ENCODE data around the gene EML4. TPM values are rescaled to one million over a fixed set of nuclear protein-coding genes. Genes with fewer than 3 reads are reported as not detected.
A peak's percentile ranks its signal among the peaks of the same experiment; 100 is the strongest.

Gene EML4
- total and polyA plus RNA-seq, 2 of the 13 experiments (the other 11 are each of a cell fraction or from before 2014, with no cell fraction given), result 243 to 476 TPM

- peak; percentile 61; the same call in 1 of the 2 replicates for TF ChIP-seq ZNF275 (CRISPR knock-in tag; IDR thresholded peaks at IDR 0.05; ENCODE audit: borderline replicate concordance)
- no peak for TF ChIP-seq DDIT3 (CRISPR knock-in tag; IDR thresholded peaks at IDR 0.05)
- TF ChIP-seq SRSF4 (IDR thresholded peaks at IDR 0.05; ENCODE audit: low read depth, low read length, poor library complexity, severe bottlenecking), result no peak
- peak; percentile 50 for TF ChIP-seq AGO1 (IDR thresholded peaks at IDR 0.05; ENCODE audit: low read depth, low read length, poor library complexity, severe bottlenecking)
- peak; percentile 23; the same call in 1 of the 2 replicates for TF ChIP-seq ZNF841 (CRISPR knock-in tag; IDR thresholded peaks at IDR 0.05; ENCODE audit: borderline replicate concordance)
- 0 out of 2 replicates have a peak, but pooled peaks have one; percentile 56 for TF ChIP-seq ZFP37 (CRISPR knock-in tag; IDR thresholded peaks at IDR 0.05; ENCODE audit: borderline replicate concordance)
- TF ChIP-seq SAP130 (CRISPR knock-in tag; IDR thresholded peaks at IDR 0.05; ENCODE audit: low read depth), result peak; percentile 80
- no peak for TF ChIP-seq ZNF17 (CRISPR knock-in tag; IDR thresholded peaks at IDR 0.05)
- no peak for TF ChIP-seq SUZ12 (IDR thresholded peaks at IDR 0.05; ENCODE audit: low read depth, low read length)
- TF ChIP-seq RCOR2 (CRISPR knock-in tag; IDR thresholded peaks at IDR 0.05), result no peak; the same call in 1 of the 2 replicates
- TF ChIP-seq ZNF605 (CRISPR knock-in tag; IDR thresholded peaks at IDR 0.05), result no peak
- no peak for TF ChIP-seq NR3C1 (CRISPR knock-in tag; IDR thresholded peaks at IDR 0.05)
- no peak for TF ChIP-seq NAIF1 (CRISPR knock-in tag; IDR thresholded peaks at IDR 0.05; ENCODE audit: borderline replicate concordance)
- no peak for TF ChIP-seq ZNF83 (CRISPR knock-in tag; IDR thresholded peaks at IDR 0.05; ENCODE audit: borderline replicate concordance)
- TF ChIP-seq HNF4G (IDR thresholded peaks at IDR 0.05; ENCODE audit: borderline replicate concordance, low read depth, low read length), result no peak
- TF ChIP-seq HNF4G (CRISPR knock-in tag; IDR thresholded peaks at IDR 0.05; ENCODE audit: borderline replicate concordance, low read depth), result 0 out of 2 replicates have a peak, but pooled peaks have one; percentile 47
- peak; percentile 67 for TF ChIP-seq ZNF274 (CRISPR knock-in tag; IDR thresholded peaks at IDR 0.05)
- TF ChIP-seq ZNF251 (CRISPR knock-in tag; IDR thresholded peaks at IDR 0.05), result no peak
- peak; percentile 94 for TF ChIP-seq CCDC6 (CRISPR knock-in tag; IDR thresholded peaks at IDR 0.05)
- peak; percentile 79 for TF ChIP-seq ZNF333 (CRISPR knock-in tag; IDR thresholded peaks at IDR 0.05; ENCODE audit: borderline replicate concordance)
- TF ChIP-seq ZNF225 (CRISPR knock-in tag; IDR thresholded peaks at IDR 0.05), result peak; percentile 68; the same call in 1 of the 2 replicates
- TF ChIP-seq ZNF557 (CRISPR knock-in tag; IDR thresholded peaks at IDR 0.05), result no peak
- no peak; the same call in 1 of the 2 replicates for TF ChIP-seq CENPT (CRISPR knock-in tag; IDR thresholded peaks at IDR 0.05; ENCODE audit: low read depth)
- TF ChIP-seq ZSCAN30 (CRISPR knock-in tag; IDR thresholded peaks at IDR 0.05), result peak; percentile 42; the same call in 1 of the 2 replicates
- TF ChIP-seq TIGD3 (CRISPR knock-in tag; IDR thresholded peaks at IDR 0.05; ENCODE audit: borderline replicate concordance), result no peak; the same call in 1 of the 2 replicates
- TF ChIP-seq NR2F1 (CRISPR knock-in tag; IDR thresholded peaks at IDR 0.05), result no peak
- 0 out of 2 replicates have a peak, but pooled peaks have one; percentile 70 for TF ChIP-seq FIP1L1 (IDR thresholded peaks at IDR 0.05; ENCODE audit: borderline replicate concordance, insufficient read depth, low read depth, low read length)
These were observed at the start of gene EML4 (continued) for GRCh38 chr2:42169100-42169873.

Data from HepG2 (cell line).